Mesendoderm (in vitro differentiated cells): ENCODE measurements around the gene EYS.

Source experiments
- DNase-seq: peaks from one replicate; pipeline ENCODE4 v3.0.0; 2013
- H2AK5ac ChIP-seq: 2 replicates; pipeline ENCODE4 v1.6.1; 2013; ENCODE audit warnings: low read length, inconsistent platforms
- H2BK120ac ChIP-seq: 2 replicates; pipeline ENCODE4 v1.6.1; 2013; ENCODE audit warnings: low read depth, mild to moderate bottlenecking, low read length, moderate library complexity, mixed read lengths
- H2BK15ac ChIP-seq: replicated peaks from 2 replicates; pipeline ENCODE4 v1.6.1; 2013; ENCODE audit warnings: low read depth, mild to moderate bottlenecking, moderate library complexity
- H2BK5ac ChIP-seq: 2 replicates; pipeline ENCODE4 v1.6.1; 2013; ENCODE audit warnings: low read length, inconsistent platforms
- H3K18ac ChIP-seq: 2 replicates; pipeline ENCODE4 v1.6.1; 2013; ENCODE audit warnings: mild to moderate bottlenecking, low read length, mixed read lengths
- H3K23ac ChIP-seq: one replicate; pipeline ENCODE4 v1.6.1; 2013; ENCODE audit warnings: low read length
- H3K27ac ChIP-seq: 2 replicates; pipeline ENCODE4 v1.5.1; 2013; ENCODE audit warnings: low read depth, mild to moderate bottlenecking, inconsistent platforms, low read length, moderate library complexity
- H3K27me3 ChIP-seq: 2 replicates; pipeline ENCODE4 v1.6.1; 2013; ENCODE audit warnings: low read length, control low read depth, mild to moderate bottlenecking, inconsistent platforms; ENCODE audit not compliant: insufficient read depth, poor library complexity
- H3K36me3 ChIP-seq: 2 replicates; pipeline ENCODE4 v1.6.1; 2013; ENCODE audit warnings: low read length, inconsistent platforms; ENCODE audit not compliant: control insufficient read depth, insufficient read depth
- H3K4ac ChIP-seq: one replicate; pipeline ENCODE4 v1.6.1; 2013; ENCODE audit warnings: low read depth, mild to moderate bottlenecking, low read length, moderate library complexity
- H3K4me1 ChIP-seq: 2 replicates; pipeline ENCODE4 v1.6.1; 2013; ENCODE audit warnings: low read depth, low read length, inconsistent platforms; ENCODE audit not compliant: control insufficient read depth
- H3K4me2 ChIP-seq: 2 replicates; pipeline ENCODE4 v1.6.1; 2013; ENCODE audit warnings: low read length
- H3K4me3 ChIP-seq: 2 replicates; pipeline ENCODE4 v1.5.1; 2013; ENCODE audit warnings: mild to moderate bottlenecking, low read length
- H3K56ac ChIP-seq: one replicate; pipeline ENCODE4 v1.6.1; 2013; ENCODE audit warnings: low read length
- H3K79me1 ChIP-seq: 2 replicates; pipeline ENCODE4 v1.6.1; 2013; ENCODE audit warnings: low read length, inconsistent platforms
- H3K79me2 ChIP-seq: 2 replicates; pipeline ENCODE4 v1.6.1; 2013; ENCODE audit warnings: mild to moderate bottlenecking, low read length; ENCODE audit not compliant: control insufficient read depth, insufficient read depth
- H3K9ac ChIP-seq: 2 replicates; pipeline ENCODE4 v1.6.1; 2013; ENCODE audit warnings: low read length, inconsistent platforms
- H4K5ac ChIP-seq: one replicate; pipeline ENCODE4 v1.6.1; 2013; ENCODE audit warnings: low read length
- H4K8ac ChIP-seq: one replicate; pipeline ENCODE4 v1.6.1; 2013; ENCODE audit warnings: low read depth, mild to moderate bottlenecking, control low read depth, low read length, moderate library complexity
- WGBS: extraction: QIAGEN DNeasy Blood & Tissue Kit; methylation state at CpG from one replicate; pipeline ENCODE4 v1.1.7; 2013; ENCODE audit warnings: low lambda C conversion rate, missing lambda C conversion rate; ENCODE audit not compliant: insufficient coverage; ENCODE audit errors: extremely low coverage; 5-methylcytosine and 5-hydroxymethylcytosine counted together

EYS gene

DNA sequence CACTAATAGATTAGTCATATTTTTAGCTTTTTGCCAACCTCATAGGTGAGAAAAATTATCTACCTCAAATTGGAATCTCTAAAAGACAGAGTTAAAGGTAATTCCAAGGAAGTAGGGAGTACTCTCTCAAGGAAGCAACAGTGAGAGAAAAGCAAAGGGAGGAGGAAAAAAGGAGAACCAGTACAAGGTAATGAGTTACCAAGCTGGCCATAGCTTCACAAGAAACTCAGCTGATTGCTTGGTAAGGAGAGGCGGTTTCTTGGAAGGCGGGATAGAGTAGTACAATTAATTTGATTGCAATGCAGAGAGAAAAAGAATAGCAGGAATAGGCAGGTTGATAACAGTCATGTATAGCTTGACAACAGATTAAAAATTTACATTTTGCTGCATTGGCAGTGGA, 1933.8 kb downstream of the EYS start:
- Histone ChIP-seq H3K9ac (no peak overlapping the region), H3K56ac (no peak overlapping the region), H3K18ac (no peak overlapping the region), H3K79me2 (no peaks in the 10 kb centered on the region), H3K79me1 (no peaks in the 10 kb centered on the region), H3K4me2 (no peak overlapping the region), H4K8ac (no peak overlapping the region), H3K27ac (no peak overlapping the region), H2AK5ac (no peak overlapping the region), H3K4me1 (no peaks in the 10 kb centered on the region), H4K5ac (no peak overlapping the region), H3K27me3 (no peaks in the 10 kb centered on the region), H3K23ac (no peak overlapping the region), H3K4ac (no peak overlapping the region), H2BK5ac (no peak overlapping the region), H2BK15ac (no peak overlapping the region), H3K4me3 (no peak overlapping the region), H2BK120ac (no peak overlapping the region), H3K36me3 (no peaks in the 10 kb centered on the region)
- DNase-seq: no peak
- WGBS: no CpG with 5 or more reads among the region's 2 CpGs

DNA sequence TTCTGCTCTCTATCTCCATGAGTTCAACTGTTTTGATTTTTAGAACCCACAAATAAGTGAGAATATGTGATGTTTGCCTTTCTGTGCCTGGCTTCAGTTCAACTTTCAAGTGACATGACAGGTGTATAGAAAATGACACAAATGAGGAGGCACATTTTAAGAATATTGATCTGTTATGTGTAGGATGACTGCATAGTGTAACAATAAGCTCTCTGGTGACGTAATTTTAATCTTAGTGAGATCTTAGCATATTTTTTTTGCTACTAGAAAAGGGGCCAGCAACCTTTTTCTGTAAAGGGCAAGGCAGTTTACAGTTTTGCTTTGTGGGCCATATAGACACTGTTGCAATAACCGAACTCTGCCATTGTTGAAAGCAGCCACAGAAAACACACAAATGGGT, 1941.2 kb downstream of the EYS start:
- no peak overlapping the region for H3K27ac ChIP-seq
- H3K9ac ChIP-seq: no peak overlapping the region
- no peaks in the 10 kb centered on the region for H3K36me3 ChIP-seq
- H2BK15ac ChIP-seq: no peak overlapping the region
- no peak overlapping the region for H2AK5ac ChIP-seq
- no peak overlapping the region for H3K4ac ChIP-seq
- no peak overlapping the region for H3K18ac ChIP-seq
- no peaks in the 10 kb centered on the region for H3K79me1 ChIP-seq
- H3K27me3 ChIP-seq: no peaks in the 10 kb centered on the region
- no peak overlapping the region for H3K4me3 ChIP-seq
- H4K8ac ChIP-seq: no peak overlapping the region
- WGBS: no CpG with 5 or more reads among the region's 2 CpGs
- no peak for DNase-seq
- H3K79me2 ChIP-seq: no peaks in the 10 kb centered on the region
- H3K23ac ChIP-seq: no peak overlapping the region
- H2BK5ac ChIP-seq: no peak overlapping the region
- H3K4me1 ChIP-seq: no peaks in the 10 kb centered on the region
- no peak overlapping the region for H4K5ac ChIP-seq
- no peak overlapping the region for H2BK120ac ChIP-seq
- no peak overlapping the region for H3K56ac ChIP-seq
- no peak overlapping the region for H3K4me2 ChIP-seq

GRCh38 chr6:63764318-63764916, 1942.6 kb downstream of the EYS start:
- Histone ChIP-seq H3K79me2 (no peaks in the 10 kb centered on the region), H3K4me2 (no peak overlapping the region), H2BK15ac (no peak overlapping the region), H2BK5ac (no peak overlapping the region), H3K79me1 (no peaks in the 10 kb centered on the region), H3K27me3 (no peaks in the 10 kb centered on the region), H3K18ac (no peak overlapping the region), H3K4me3 (no peak overlapping the region), H3K56ac (no peak overlapping the region), H4K8ac (no peak overlapping the region), H2AK5ac (no peak overlapping the region), H3K4me1 (no peaks in the 10 kb centered on the region), H3K4ac (no peak overlapping the region), H3K36me3 (no peaks in the 10 kb centered on the region), H2BK120ac (no peak overlapping the region), H3K9ac (no peak overlapping the region), H3K23ac (no peak overlapping the region), H4K5ac (no peak overlapping the region), H3K27ac (no peak overlapping the region)
- DNase-seq: no peak
- no CpG with 5 or more reads among the region's 4 CpGs for WGBS

DNA sequence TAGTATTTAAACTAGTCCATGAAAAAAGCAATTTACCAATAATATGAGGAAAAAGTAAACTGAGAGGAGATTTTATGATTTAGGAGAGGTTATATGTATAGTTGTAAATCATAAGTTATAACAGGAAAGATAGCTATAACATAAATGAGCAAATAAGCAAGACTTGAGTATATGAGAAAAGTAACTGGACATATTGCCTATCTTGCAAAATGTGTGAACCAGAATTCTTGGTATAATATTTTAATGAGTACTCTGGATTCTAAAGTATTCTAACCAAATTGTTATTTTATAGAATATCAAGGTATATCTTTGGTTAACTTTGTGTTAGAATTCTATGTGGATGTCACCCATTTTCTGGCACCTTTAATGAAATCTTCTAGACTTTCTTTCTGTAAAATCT, 1946.8 kb downstream of the EYS start:
- H3K79me2 ChIP-seq: no peaks in the 10 kb centered on the region
- H3K4me3 ChIP-seq: no peak overlapping the region
- H4K8ac ChIP-seq: no peak overlapping the region
- no peak overlapping the region for H3K18ac ChIP-seq
- no peak overlapping the region for H3K4me2 ChIP-seq
- no peak for DNase-seq
- H3K79me1 ChIP-seq: no peaks in the 10 kb centered on the region
- H3K27ac ChIP-seq: no peak overlapping the region
- H3K36me3 ChIP-seq: no peaks in the 10 kb centered on the region
- H4K5ac ChIP-seq: no peak overlapping the region
- no peaks in the 10 kb centered on the region for H3K4me1 ChIP-seq
- no peak overlapping the region for H3K9ac ChIP-seq
- no peak overlapping the region for H3K56ac ChIP-seq
- no peak overlapping the region for H2BK5ac ChIP-seq
- H3K23ac ChIP-seq: no peak overlapping the region
- H3K4ac ChIP-seq: no peak overlapping the region
- H3K27me3 ChIP-seq: no peaks in the 10 kb centered on the region
- H2AK5ac ChIP-seq: no peak overlapping the region
- no peak overlapping the region for H2BK120ac ChIP-seq
- H2BK15ac ChIP-seq: no peak overlapping the region

DNA sequence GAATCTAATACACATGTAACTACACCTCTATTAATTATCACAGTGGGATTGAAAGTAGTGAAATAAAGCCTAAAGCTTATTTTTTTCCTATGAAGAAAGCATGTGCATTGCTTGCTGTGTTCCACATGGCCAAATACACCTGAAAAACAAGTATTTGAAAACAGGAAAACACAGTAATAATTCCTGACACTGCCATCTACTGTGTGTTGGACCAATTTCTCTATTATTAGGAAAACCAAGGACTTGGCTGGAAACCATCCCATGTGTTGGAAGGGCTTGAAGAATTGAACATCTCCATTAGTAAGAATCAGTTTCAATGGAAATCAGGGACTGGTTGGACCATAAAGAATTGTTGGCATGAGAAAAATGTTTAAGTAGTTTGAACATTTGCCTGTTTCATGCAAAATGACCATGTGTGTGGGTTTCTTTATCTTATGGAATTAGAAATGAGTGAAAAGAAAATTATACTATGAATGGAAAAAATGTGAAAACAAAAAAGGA, 1947.4 kb downstream of the EYS start:
- H2BK5ac ChIP-seq: no peak overlapping the region
- H2BK120ac ChIP-seq: no peak overlapping the region
- H4K8ac ChIP-seq: no peak overlapping the region
- H3K36me3 ChIP-seq: no peaks in the 10 kb centered on the region
- H3K23ac ChIP-seq: no peak overlapping the region
- H2BK15ac ChIP-seq: no peak overlapping the region
- no peak overlapping the region for H3K4ac ChIP-seq
- H3K79me2 ChIP-seq: no peaks in the 10 kb centered on the region
- DNase-seq: no peak
- H2AK5ac ChIP-seq: no peak overlapping the region
- H3K9ac ChIP-seq: no peak overlapping the region
- no peaks in the 10 kb centered on the region for H3K27me3 ChIP-seq
- H3K4me3 ChIP-seq: no peak overlapping the region
- no peak overlapping the region for H3K4me2 ChIP-seq
- no peak overlapping the region for H3K18ac ChIP-seq
- H3K56ac ChIP-seq: no peak overlapping the region
- no peak overlapping the region for H4K5ac ChIP-seq
- H3K79me1 ChIP-seq: no peaks in the 10 kb centered on the region
- no peaks in the 10 kb centered on the region for H3K4me1 ChIP-seq
- no peak overlapping the region for H3K27ac ChIP-seq

- H3K27me3 ChIP-seq: no peaks in the 10 kb centered on the region
- no peak overlapping the region for H3K56ac ChIP-seq
- no peak overlapping the region for H3K23ac ChIP-seq
- H3K4ac ChIP-seq: no peak overlapping the region
- H2AK5ac ChIP-seq: no peak overlapping the region
- H3K4me1 ChIP-seq: no peaks in the 10 kb centered on the region
- no peak overlapping the region for H2BK15ac ChIP-seq
- H3K36me3 ChIP-seq: no peaks in the 10 kb centered on the region
- H3K18ac ChIP-seq: no peak overlapping the region
- no peak overlapping the region for H4K5ac ChIP-seq
- H3K4me2 ChIP-seq: no peak overlapping the region
- H3K79me2 ChIP-seq: no peaks in the 10 kb centered on the region
- no peak for DNase-seq
- H3K27ac ChIP-seq: no peak overlapping the region
- no peak overlapping the region for H2BK5ac ChIP-seq
- H2BK120ac ChIP-seq: no peak overlapping the region
- H3K9ac ChIP-seq: no peak overlapping the region
- WGBS: no CpG with 5 or more reads among the region's 1 CpG
- H3K79me1 ChIP-seq: no peaks in the 10 kb centered on the region
- H4K8ac ChIP-seq: no peak overlapping the region
- H3K4me3 ChIP-seq: no peak overlapping the region
These were observed 1949.2 kb downstream of the EYS start for GRCh38 chr6:63757826-63758225.
